LNCAP (cell line): ENCODE data around the gene SLC35D3.

ENCODE experiments used
- CTCF ChIP-seq: fragments of 450-650 bp; IDR thresholded peaks from 2 replicates; pipeline ENCODE4 v1.5.1; 2017; ENCODE audit warnings: mild to moderate bottlenecking

The SLC35D3 gene

GRCh38 chr6:136920671-136921380 is 1.3 kb upstream of the SLC35D3 start:
- no peak for TF ChIP-seq CTCF

- TF ChIP-seq CTCF = no peak
Measured at GRCh38 chr6:136921381-136921935, 643 bp upstream of the SLC35D3 start.

GRCh38 chr6:136922685-136923006 is 545 bp downstream of the SLC35D3 start:
- TF ChIP-seq CTCF = no peak

- no peak for TF ChIP-seq CTCF
Measured at GRCh38 chr6:136923116-136923953, 1.2 kb downstream of the SLC35D3 start.

- TF ChIP-seq CTCF = no peak
Measured at GRCh38 chr6:136923954-136924673, 2.0 kb downstream of the SLC35D3 start.

- no peak for TF ChIP-seq CTCF
Measured at GRCh38 chr6:136926383-136926782, 4.3 kb downstream of the SLC35D3 start.

GRCh38 chr6:136927292-136927691 is 5.2 kb downstream of the SLC35D3 start:
- peak; percentile 12; the same call in 1 of the 2 replicates for TF ChIP-seq CTCF
